NOMO-1 (cell line): Measurements from ENCODE around the gene LZTS3.
"Not testable (repeated sequence)": the region's sequence is repeated elsewhere in the genome, so short reads cannot be mapped to it uniquely, and the experiment has no call there.

ENCODE experiments used
- DNase-seq, 2 experiments: peaks; one replicate each; lab custom pipeline; 2025; ENCODE audit not compliant: unreplicated experiment in 2 of 2; lab: John Stamatoyannopoulos, UW

The LZTS3 gene

GRCh38 chr20:3172933-3173609 lies at the start of gene LZTS3:
Gene LZTS3 (minus strand): TSS chr20:3173549. CDS start chr20:3167163, 6,386 bp downstream.
- DNase-seq = peak; percentile 23 to 48

- no peak for DNase-seq
Observed at GRCh38 chr20:3221398-3222226, 48.3 kb upstream of the LZTS3 start.

GRCh38 chr20:3218307-3218988 lies 45.1 kb upstream of the LZTS3 start:
- peak in 1 of 2 experiments; percentile 29 for DNase-seq

GRCh38 chr20:3215359-3215917 lies 42.1 kb upstream of the LZTS3 start:
- not testable (repeated sequence) for DNase-seq

- no peak for DNase-seq
Observed at GRCh38 chr20:3213226-3213625, 39.9 kb upstream of the LZTS3 start.

- DNase-seq = no peak
Observed at GRCh38 chr20:3210346-3210745, 37.0 kb upstream of the LZTS3 start.

- peak in 1 of 2 experiments; percentile 9 for DNase-seq
Observed at GRCh38 chr20:3209946-3210317, 36.6 kb upstream of the LZTS3 start.

GRCh38 chr20:3209257-3209945 lies 36.1 kb upstream of the LZTS3 start, which contains the start of gene ITPA:
Gene ITPA (plus strand): TSS chr20:3209498. CDS start chr20:3209552, 54 bp downstream.
- DNase-seq = peak; percentile 36 to 42

- DNase-seq = peak in 1 of 2 experiments; percentile 19
Observed at GRCh38 chr20:3208786-3209256, 35.5 kb upstream of the LZTS3 start.

- DNase-seq = peak; percentile 70 to 74
Observed at GRCh38 chr20:3204124-3204794, 30.9 kb upstream of the LZTS3 start, which contains the start of gene DDRGK1. Gene DDRGK1 (minus strand): TSS chr20:3204682. CDS start chr20:3204627, 55 bp downstream.

- no peak for DNase-seq
Observed at GRCh38 chr20:3203315-3204123, 30.2 kb upstream of the LZTS3 start.

GRCh38 chr20:3202965-3203314 lies 29.6 kb upstream of the LZTS3 start:
- DNase-seq = no peak

- no peak for DNase-seq
Observed at GRCh38 chr20:3199976-3200755, 26.8 kb upstream of the LZTS3 start.

- DNase-seq = no peak
Observed at GRCh38 chr20:3199206-3199605, 25.9 kb upstream of the LZTS3 start.

GRCh38 chr20:3195590-3196237 lies 22.4 kb upstream of the LZTS3 start:
- DNase-seq = no peak

- DNase-seq = no peak
Observed at GRCh38 chr20:3194617-3195280, 21.4 kb upstream of the LZTS3 start.
